Right lobe of liver (tissue), 4 donors: ENCODE data around the gene MID1IP1.

Experiments
- CTCF ChIP-seq, 4 donors: fragments of 200-600 bp in 3 of 4; fragments of 450-650 bp in 1 of 4; IDR thresholded peaks; one replicate each; pipeline versions ENCODE4 v1.5.1 to v1.8.0; 2016 to 2022; ENCODE audit warnings: antibody characterized with exemption in 4 of 4, mild to moderate bottlenecking in 2 of 4
- POLR2A ChIP-seq: fragments of 450-650 bp; IDR thresholded peaks from one replicate; pipeline ENCODE4 v1.6.1; 2017; ENCODE audit warnings: antibody characterized with exemption, mild to moderate bottlenecking
- donor health status: DM: no; HTN: no; CAD: no.
- donor health status: DM: no; HTN: no; CAD: no.
- donor health status: DM: no; HTN: yes; CAD: no.

- TF ChIP-seq POLR2A, result no peak
- TF ChIP-seq CTCF (IDR thresholded peaks at IDR 0.05), result no peak
Observed at GRCh38 chrX:38850807-38851544, 49.7 kb downstream of the MID1IP1 start.
